HG03565 (cell line): ENCODE measurements around the gene PIGV.

Experiments used
- ATAC-seq: cut with Tn5 transposase; IDR thresholded peaks from one replicate; pipeline ENCODE4 v1.9.1; 2021; ENCODE audit warnings: mild to moderate bottlenecking, moderate library complexity; ENCODE audit not compliant: unreplicated experiment

The PIGV gene

DNA sequence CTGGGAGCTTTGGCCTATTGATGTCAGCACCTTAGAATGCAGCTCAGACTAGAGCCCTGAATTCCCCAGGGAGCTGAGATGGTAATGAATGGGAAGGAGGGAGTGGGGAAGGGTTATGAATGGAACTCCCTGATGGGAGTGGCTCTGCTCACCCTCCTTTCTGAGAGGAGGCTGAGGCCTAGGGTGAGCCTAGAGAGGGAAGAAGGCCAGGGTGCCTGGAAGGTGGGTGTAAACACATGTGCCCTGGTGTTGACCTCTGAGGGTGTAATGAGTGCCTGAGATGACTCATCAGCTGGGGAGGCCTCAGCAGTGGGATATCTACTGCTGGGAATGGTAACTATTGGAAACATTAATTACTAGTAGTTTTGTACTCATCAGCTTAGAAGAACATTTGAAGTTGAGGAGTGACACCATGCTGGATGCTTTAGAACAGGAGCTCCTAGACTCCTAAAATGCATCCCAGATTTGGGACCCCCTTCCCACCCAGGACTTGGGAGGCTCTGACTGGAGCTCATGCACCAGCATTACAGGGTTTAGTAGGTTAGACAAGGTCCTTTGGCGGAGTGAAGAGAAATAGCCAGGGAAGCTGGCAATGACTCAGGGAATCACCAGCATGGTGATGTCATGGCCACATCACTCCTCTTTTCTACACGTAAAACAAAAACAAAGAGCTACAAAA lies 16.0 kb upstream of the PIGV start:
- no peak for ATAC-seq

DNA sequence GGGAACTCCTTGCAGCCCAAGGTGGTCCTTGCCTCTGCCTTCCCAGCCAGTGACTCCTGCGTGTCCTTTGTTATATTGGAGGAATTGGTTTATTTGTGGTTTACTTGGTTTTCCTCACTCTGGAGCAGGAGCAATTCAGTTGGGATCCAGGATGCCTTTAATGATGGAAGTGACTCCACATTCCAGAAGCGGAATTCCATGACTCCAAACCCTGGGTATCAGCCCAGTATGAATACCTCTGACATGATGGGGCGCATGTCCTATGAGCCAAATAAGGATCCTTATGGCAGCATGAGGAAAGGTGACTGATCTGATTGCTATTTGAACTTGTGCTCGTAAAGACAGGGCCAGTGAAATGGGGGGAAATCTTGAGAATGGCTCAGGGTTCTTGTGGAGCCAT lies 15.1 kb upstream of the PIGV start:
- no peak for ATAC-seq

DNA sequence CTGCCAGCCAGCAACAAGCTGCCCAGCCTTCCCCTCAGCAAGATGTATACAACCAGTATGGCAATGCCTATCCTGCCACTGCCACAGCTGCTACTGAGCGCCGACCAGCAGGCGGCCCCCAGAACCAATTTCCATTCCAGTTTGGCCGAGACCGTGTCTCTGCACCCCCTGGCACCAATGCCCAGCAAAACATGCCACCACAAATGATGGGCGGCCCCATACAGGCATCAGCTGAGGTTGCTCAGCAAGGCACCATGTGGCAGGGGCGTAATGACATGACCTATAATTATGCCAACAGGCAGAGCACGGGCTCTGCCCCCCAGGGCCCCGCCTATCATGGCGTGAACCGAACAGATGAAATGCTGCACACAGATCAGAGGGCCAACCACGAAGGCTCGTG lies 13.3 kb upstream of the PIGV start:
- no peak for ATAC-seq

DNA sequence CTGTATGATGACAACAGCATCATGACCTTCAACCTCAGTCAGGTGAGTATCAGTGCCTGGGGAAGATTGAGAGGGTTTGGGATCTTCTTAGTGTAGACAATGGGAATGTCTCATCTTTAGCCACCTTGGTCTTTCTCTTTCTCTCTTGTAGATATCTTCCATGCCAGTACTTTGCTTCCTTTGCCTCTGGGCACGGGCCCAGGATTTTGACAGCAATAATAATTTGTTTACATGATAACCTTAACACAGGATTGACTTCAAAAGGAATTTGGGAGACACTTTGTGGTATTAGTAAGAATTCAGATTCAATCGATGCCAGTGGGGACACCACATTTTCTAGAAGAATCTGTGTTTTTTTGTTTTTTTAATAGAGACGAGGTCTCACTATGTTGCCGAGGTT lies 12.1 kb upstream of the PIGV start:
- ATAC-seq: no peak

DNA sequence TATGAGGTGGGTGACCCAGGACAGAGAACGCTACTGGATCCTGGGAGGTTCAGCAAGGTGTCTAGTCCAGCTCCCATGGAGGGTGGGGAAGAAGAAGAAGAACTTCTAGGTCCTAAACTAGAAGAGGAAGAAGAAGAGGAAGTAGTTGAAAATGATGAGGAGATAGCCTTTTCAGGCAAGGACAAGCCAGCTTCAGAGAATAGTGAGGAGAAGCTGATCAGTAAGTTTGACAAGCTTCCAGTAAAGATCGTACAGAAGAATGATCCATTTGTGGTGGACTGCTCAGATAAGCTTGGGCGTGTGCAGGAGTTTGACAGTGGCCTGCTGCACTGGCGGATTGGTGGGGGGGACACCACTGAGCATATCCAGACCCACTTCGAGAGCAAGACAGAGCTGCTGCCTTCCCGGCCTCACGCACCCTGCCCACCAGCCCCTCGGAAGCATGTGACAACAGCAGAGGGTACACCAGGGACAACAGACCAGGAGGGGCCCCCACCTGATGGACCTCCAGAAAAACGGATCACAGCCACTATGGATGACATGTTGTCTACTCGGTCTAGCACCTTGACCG lies 8.6 kb upstream of the PIGV start:
- no peak for ATAC-seq

DNA sequence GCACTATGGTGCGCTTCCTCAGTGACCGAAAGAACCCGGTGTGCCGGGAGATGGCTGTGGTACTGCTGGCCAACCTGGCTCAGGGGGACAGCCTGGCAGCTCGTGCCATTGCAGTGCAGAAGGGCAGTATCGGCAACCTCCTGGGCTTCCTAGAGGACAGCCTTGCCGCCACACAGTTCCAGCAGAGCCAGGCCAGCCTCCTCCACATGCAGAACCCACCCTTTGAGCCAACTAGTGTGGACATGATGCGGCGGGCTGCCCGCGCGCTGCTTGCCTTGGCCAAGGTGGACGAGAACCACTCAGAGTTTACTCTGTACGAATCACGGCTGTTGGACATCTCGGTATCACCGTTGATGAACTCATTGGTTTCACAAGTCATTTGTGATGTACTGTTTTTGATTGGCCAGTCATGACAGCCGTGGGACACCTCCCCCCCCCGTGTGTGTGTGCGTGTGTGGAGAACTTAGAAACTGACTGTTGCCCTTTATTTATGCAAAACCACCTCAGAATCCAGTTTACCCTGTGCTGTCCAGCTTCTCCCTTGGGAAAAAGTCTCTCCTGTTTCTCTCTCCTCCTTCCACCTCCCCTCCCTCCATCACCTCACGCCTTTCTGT lies 7.3 kb upstream of the PIGV start:
- ATAC-seq: no peak

DNA sequence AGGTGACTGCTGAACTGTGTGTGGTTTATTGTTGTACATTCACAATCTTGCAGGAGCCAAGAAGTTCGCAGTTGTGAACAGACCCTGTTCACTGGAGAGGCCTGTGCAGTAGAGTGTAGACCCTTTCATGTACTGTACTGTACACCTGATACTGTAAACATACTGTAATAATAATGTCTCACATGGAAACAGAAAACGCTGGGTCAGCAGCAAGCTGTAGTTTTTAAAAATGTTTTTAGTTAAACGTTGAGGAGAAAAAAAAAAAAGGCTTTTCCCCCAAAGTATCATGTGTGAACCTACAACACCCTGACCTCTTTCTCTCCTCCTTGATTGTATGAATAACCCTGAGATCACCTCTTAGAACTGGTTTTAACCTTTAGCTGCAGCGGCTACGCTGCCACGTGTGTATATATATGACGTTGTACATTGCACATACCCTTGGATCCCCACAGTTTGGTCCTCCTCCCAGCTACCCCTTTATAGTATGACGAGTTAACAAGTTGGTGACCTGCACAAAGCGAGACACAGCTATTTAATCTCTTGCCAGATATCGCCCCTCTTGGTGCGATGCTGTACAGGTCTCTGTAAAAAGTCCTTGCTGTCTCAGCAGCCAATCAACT lies 6.4 kb upstream of the PIGV start:
- ATAC-seq: no peak

DNA sequence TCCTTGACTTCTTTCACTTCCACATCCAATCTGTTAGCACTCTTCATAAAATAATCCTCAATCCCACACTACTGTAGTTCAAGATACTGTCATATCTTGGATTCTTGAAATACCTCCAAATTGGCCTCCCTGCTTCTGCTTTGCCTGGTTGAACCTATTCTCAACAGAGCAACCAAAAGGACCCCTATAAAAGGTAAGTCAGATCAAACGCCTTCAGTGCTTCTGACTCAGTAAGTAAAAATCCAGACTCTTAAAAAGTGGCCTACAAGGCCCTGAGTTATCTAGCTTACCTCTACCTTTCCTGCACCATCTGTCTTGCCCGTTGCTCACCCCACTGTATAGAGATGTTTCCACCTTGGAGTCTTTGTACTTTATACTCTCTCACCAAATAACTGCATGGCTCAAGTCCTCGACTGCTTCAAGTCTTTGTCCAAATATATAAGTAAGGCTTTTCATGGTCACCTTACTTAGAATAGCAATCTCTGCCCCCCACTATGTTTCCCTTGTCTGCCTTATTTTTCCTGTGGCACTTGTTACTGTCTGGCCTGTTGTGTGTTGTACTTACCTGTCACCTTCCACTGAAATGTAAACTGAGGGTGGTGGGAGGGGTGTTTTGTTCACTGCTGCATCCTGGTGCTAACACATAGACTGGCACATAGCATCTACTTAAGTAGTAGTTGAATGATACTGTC lies 5.1 kb upstream of the PIGV start:
- no peak for ATAC-seq

DNA sequence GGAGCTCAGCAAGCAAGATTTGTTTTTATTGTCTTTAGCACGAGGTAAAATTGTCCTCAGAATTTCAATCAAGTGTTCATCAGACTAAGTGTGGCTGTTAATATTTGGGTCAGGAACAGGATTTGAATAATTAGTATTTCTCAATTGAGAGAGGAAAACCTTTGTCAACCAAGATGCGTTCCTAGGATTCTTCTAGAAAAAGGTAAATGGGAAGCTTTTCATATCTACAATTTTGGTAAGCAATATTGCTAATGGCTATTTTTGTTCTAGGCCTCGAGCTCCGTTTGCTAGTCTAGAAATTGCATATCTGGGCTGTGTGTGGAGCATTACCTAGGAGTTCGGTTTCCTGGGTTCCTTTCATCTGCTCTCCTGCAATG lies 4.1 kb upstream of the PIGV start:
- no peak for ATAC-seq

DNA sequence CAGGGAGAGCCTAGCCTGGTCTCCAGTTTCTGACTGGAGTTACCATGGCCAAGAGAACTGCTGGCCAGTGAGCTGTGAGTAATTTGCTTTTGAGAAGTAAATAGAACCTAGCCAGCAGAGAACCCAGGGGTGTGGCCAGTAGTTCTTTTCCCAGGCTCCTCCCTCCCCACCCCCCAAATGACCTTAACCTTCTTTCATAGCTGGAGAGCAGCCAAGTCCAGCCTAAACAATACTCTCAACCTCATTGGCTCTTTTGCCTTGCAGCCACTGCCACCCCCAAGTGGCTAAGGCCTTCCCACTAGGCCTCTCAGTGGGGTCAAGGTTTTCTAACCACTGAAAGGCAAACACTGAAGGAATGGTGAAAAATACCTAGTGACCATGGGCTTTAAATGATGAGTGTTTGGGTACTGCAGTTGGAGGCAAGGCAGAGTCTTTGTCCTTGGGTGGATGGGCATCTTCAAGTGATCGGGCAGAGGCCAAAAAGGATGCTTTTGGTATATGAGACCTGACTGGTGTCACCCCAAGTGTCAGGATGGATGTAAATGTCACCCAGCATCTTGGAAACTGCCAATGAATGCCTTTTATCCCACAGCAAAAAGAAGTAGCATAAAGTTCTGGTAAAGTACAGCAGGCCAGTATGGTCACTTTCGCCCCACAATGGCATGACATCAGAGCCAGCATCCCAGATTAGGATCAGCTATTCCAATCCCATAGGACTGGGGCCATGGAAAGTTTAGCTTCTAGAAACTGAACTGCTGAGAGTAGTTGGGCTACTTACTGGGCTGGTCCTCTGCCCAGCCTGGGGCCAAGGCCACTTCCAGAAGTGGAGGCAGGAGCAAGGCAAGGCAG lies 3.5 kb upstream of the PIGV start:
- ATAC-seq: no peak

DNA sequence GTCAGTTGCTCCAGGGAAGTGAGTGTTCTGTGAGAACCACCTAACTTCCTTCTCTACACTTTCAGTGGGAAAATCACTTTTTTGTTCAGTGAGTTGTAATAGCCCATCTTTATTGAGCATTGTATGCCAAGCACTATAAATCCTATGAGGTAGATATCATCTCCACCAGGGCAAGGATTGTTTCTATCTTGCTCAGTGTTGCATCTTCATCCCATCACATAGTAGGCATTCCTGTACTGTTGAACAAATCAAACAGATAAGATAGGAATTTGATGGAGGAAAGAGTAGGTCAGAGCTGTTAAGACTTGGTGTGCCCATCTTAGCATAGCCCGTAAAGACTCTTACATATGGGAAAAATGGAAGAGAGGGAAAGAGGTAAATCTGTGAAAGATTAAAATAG lies 2.9 kb upstream of the PIGV start:
- ATAC-seq: no peak

DNA sequence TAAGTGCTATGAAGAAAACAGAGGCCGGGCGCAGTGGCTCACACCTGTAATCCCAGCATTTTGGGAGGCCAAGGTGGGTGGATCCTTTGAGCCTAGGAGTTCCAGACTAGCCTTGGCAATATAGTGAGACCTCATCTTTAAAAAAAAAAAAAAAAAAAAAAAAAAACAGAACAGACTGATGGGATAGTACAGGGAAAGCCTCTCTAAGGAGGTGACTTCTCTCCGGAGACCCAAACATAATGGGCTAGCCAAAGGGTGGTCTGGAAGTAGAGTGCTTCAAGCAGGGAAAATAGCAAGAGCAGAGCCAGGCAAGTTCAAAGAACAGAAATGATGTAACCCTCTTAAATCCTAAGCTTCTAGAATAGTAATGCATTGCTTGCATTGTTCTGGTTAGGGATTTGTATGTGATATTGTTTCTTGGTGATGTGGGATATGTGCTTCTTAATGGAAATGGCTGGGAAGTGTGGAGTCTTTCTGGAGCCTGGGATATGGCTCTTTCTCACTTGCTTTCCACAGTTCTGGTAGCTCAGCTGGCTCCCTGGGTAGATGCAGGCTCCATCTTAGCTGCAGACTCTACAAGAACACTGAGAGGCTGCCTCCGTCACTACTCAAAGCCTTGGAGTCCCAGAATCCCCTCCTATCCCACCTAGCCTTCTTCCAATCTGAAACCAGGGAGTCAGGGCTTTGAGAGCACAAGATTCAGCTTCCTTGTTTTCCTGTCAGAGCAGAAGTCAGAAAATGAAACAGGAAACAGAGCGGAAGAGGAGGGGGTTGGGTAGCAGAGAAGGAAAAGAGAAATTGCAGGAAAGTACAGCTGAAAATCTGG lies 1.9 kb upstream of the PIGV start:
- no peak for ATAC-seq

DNA sequence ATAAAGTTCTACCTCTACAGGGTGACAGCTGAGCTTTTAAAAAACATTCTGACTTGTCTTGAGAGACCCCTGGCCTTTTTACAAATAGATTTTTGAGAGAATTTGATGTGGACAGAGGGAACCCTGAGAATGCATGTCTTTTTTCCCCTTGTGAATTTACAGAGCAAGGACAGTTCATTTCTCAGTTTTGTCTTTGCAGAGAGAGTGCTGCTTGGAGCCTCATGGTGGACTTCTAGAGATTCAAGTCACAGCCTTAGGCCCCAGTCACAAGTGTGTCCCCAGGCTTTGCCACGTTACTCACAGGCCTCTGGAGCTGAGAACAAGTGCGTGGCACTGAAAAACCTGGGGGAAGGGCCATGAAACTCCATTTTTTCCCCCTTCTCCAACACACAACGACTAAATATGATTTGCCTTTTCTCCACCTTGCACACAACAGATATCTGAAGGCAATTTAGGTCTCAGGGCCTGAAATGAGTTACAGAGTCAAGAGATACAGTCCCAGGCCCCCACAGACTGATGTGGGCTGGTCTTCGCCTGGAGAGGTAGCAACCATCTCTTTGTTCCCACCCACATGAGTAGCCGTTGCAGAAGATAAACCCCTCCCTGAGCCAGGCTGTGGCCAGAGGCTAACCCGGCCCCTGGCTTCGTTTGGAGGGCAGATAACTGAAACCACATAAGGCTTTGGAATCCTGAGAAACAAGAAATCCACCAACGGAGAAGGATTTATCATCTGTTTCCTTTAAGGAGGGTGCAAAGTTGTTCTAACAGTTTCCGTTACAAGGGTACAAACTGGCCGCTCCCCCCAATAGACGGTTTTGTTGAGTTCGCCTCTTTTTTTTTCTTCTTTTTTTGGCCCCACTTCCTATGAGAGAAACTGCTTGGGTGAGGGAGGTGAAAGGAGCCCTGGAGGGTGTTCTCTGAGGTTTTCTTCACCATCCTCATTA lies 1.0 kb upstream of the PIGV start:
- no peak for ATAC-seq

DNA sequence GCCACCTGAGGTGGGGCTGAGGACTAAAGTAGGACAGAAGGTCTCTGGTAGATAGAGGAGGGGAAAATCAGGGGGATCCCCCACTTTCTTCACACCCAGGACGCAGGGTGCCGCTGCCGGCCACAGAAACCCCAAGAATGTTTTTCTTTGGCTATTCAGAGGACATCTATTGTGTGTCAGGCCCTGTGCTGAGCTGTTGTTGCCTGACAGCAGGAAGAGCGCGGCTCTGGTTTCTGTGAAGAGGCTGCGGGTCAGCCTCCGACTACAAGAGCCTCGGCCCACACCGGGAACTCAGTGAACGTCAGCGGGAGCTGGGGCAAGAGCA lies 407 bp upstream of the PIGV start:
- peak; percentile 28 for ATAC-seq

DNA sequence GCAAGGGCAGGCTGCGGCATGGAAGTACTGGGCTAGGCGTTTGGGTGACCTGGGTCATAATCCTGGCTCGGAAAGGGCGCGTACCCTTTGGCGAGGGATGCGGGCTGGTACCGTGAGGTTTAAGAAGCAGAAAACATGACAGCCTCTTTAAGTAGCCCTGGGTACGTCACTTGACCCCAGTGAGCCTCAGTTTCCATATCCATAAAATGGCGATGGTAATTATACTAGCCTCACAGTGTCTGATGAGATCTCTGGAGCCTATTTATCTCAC lies 700 bp downstream of the PIGV start:
- no peak for ATAC-seq

DNA sequence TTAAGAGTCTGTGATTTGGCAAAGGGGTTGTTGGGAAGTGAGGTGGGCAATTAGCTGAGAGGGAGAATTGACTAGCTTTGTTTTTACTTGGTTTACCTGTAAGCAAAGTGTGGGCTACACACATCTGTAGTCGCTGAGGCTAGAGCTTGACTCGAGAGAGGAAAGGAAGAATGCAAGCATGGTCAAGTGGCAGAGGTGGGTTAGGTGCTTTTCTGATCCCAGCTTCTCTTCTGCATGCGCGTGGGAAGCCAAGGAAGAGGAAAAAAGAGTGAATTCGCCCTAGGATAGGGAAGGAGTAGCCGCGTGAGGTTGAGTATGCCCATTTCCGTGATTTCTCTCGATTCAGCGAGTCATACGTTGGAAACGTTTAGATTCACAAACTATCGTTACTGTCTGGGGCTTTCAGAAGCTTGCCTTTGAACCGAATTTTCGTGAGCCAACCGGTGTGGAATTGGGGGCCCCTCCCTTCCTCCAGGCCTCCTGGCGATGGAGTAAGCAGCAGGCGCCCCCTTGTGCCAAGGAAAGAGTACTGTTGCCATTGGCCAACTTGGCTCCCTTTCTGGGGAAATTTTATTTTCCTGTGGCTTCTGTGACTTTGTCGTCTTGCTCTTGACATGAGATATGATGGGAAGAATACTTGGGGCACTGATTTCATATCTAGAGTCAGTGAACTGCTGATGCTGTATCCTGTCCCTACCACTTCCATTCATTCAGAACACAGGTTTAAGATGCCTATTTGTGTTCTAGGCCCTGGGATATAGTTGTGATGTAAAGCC lies 1.3 kb downstream of the PIGV start:
- peak; percentile 27 for ATAC-seq

DNA sequence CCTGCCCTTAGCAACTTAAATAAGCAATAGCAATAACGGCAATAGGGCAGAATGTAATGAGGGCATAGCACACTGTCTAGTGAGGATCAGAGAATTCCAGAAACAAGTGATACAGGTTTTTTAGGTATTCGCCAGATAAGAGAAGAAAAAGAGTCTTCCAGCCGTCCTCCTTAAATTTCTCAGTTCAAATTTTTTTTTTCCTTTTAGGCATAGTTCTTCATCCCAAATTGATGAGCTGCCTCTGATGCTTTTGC lies 1.8 kb downstream of the PIGV start:
- ATAC-seq: no peak

DNA sequence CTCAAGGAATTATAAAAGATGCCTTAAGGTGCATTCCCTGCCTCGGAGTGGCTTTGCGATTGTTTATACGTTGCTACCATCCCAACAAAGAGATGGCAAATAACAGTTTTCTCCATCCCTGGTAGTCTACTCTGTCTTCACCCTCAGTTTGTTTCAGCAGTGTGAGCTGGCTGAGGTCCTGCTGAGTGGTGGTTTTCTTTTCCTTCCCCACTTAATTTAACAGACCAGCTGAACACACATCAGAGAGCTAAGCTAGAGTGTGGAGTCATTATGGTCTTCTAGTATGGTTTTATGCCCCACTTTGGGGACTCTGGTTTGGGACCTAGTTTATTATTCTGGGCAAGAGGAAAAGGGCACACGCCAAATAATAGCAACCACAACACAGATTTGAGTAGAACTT lies 2.2 kb downstream of the PIGV start:
- no peak for ATAC-seq

DNA sequence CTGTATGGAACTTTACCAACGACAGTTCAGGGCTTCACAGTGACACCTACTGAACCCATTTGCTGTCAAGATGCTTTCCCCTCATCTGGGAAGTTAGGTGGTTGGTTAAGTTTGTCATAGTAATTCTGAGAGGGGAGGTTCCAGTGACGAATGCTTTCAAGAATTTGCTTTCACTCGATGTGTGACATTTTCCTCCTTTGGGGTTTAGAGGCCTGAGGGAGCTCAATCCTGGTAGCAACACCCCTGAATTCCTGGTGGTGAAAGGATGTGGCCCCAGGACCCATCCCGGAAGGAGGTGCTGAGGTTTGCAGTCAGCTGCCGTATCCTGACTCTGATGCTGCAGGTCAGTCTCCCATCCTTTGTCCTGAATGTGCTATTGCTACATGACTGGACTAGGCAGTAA lies 2.8 kb downstream of the PIGV start:
- no peak for ATAC-seq
